GM06990 (cell line): ENCODE measurements around the gene ZNF791.
A peak's percentile ranks its signal among the peaks of the same experiment; 100 is the strongest.
"Not testable (repeated sequence)": the region's sequence is repeated elsewhere in the genome, so short reads cannot be mapped to it uniquely, and the experiment has no call there.

Source experiments
- DNase-seq: peaks from one replicate; pipeline ENCODE4 v3.0.0-alpha.2; 2011; ENCODE audit not compliant: insufficient read length; ENCODE audit errors: extremely low read depth
- H3K27me3 ChIP-seq: replicated peaks from 2 replicates; pipeline ENCODE4 v1.6.0; 2011; ENCODE audit warnings: low read length; ENCODE audit not compliant: control insufficient read depth, insufficient read depth
- H3K36me3 ChIP-seq: 2 replicates; pipeline ENCODE4 v1.5.1; 2011; ENCODE audit warnings: low read length; ENCODE audit not compliant: control insufficient read depth, insufficient read depth
- H3K4me3 ChIP-seq: replicated peaks from 2 replicates; pipeline ENCODE4 v1.5.1; 2011; ENCODE audit warnings: low read depth, mild to moderate bottlenecking, control low read depth, low read length
- CTCF ChIP-seq: IDR thresholded peaks from 2 replicates; pipeline ENCODE4 v1.5.1; 2011; ENCODE audit warnings: low read length, control low read depth, mild to moderate bottlenecking, inconsistent platforms; ENCODE audit not compliant: insufficient read depth, poor library complexity, severe bottlenecking

ZNF791 gene

GRCh38 chr19:12676384-12676792 lies 65.7 kb downstream of the ZNF791 start:
- Histone ChIP-seq H3K27me3 (no peaks in the 10 kb centered on the region), H3K36me3 (peaks cover 48% of the 10 kb centered on the region), H3K4me3 (no peak overlapping the region)
- peak; percentile 61 for DNase-seq
- peak; percentile 90 for TF ChIP-seq CTCF

- H3K36me3 ChIP-seq: peaks cover 48% of the 10 kb centered on the region
- no peak for TF ChIP-seq CTCF
- no peak for DNase-seq
- H3K27me3 ChIP-seq: no peaks in the 10 kb centered on the region
- no peak overlapping the region for H3K4me3 ChIP-seq
Observed at GRCh38 chr19:12676928-12677327, 66.2 kb downstream of the ZNF791 start.

GRCh38 chr19:12678039-12678438 lies 67.3 kb downstream of the ZNF791 start:
- DNase-seq, H3K27me3 ChIP-seq, H3K4me3 ChIP-seq: not testable (repeated sequence)
- peaks cover 42% of the 10 kb centered on the region for H3K36me3 ChIP-seq

- no peaks in the 10 kb centered on the region for H3K27me3 ChIP-seq
- peaks cover 34% of the 10 kb centered on the region for H3K36me3 ChIP-seq
- DNase-seq: no peak
- no peak overlapping the region; the same call in 1 of the 2 replicates for H3K4me3 ChIP-seq
- no peak for TF ChIP-seq CTCF
Observed at GRCh38 chr19:12680034-12680433, 69.3 kb downstream of the ZNF791 start.

GRCh38 chr19:12681074-12681987 lies 70.6 kb downstream of the ZNF791 start, which contains the start of gene DHPS:
TSS of gene DHPS (minus strand) at chr19:12681880. CDS start at chr19:12681766, 114 bp downstream.
- peaks cover 24% of the 10 kb centered on the region for H3K36me3 ChIP-seq
- H3K4me3 ChIP-seq: peak within 1 kb of the TSS; percentile 67
- no peak for TF ChIP-seq CTCF
- H3K27me3 ChIP-seq: no peaks in the 10 kb centered on the region
- DNase-seq: peak; percentile 90
